SIG-M5 treated with dmso at 0.1 percent for 504 hours (cell line): ENCODE results near the gene TSFM.
"Not testable (repeated sequence)": the region's sequence is repeated elsewhere in the genome, so short reads cannot be mapped to it uniquely, and the experiment has no call there.

Source experiments
- DNase-seq: peaks from one replicate; lab custom pipeline; 2025; ENCODE audit not compliant: unreplicated experiment; lab: John Stamatoyannopoulos, UW

Gene TSFM

GRCh38 chr12:57762463-57762862 is 20.1 kb upstream of the TSFM start:
- DNase-seq, result no peak

- DNase-seq, result no peak
These were observed 18.5 kb upstream of the TSFM start for GRCh38 chr12:57763881-57764661.

- no peak for DNase-seq
These were observed 18.0 kb upstream of the TSFM start for GRCh38 chr12:57764662-57765002.

GRCh38 chr12:57765003-57765697 is 17.4 kb upstream of the TSFM start:
- DNase-seq, result peak; percentile 50

- DNase-seq, result no peak
These were observed 16.7 kb upstream of the TSFM start for GRCh38 chr12:57765698-57766463.

GRCh38 chr12:57766464-57767304 is 15.9 kb upstream of the TSFM start, which contains the start of gene CYP27B1:
CYP27B1 (minus strand) TSS chr12:57767078; CDS start chr12:57767041, 37 bp downstream.
- DNase-seq, result no peak

- no peak for DNase-seq
These were observed 15.3 kb upstream of the TSFM start for GRCh38 chr12:57767305-57767698.

- no peak for DNase-seq
These were observed 14.7 kb upstream of the TSFM start for GRCh38 chr12:57767876-57768275.

- DNase-seq, result no peak
These were observed 13.0 kb upstream of the TSFM start for GRCh38 chr12:57769594-57769993.

- DNase-seq, result no peak
These were observed 11.9 kb upstream of the TSFM start for GRCh38 chr12:57770734-57771133.

- DNase-seq, result peak; percentile 93
These were observed 11.2 kb upstream of the TSFM start for GRCh38 chr12:57771236-57771872.

GRCh38 chr12:57771873-57772428 is 10.6 kb upstream of the TSFM start, which contains the start of gene METTL1:
METTL1 (minus strand) TSS chr12:57772105; CDS start chr12:57772083, 22 bp downstream.
- DNase-seq, result peak; percentile 97

- DNase-seq, result peak; percentile 74
These were observed 9.9 kb upstream of the TSFM start, which contains the start of gene EEF1AKMT3 for GRCh38 chr12:57772429-57773322. EEF1AKMT3 (plus strand) TSS chr12:57772614; CDS start chr12:57772725, 111 bp downstream.

- DNase-seq, result not testable (repeated sequence)
These were observed 8.0 kb upstream of the TSFM start for GRCh38 chr12:57774634-57775033.

GRCh38 chr12:57775044-57775443 is 7.5 kb upstream of the TSFM start:
- DNase-seq, result no peak

- DNase-seq, result peak; percentile 49
These were observed 6.9 kb upstream of the TSFM start for GRCh38 chr12:57775563-57776246.

- no peak for DNase-seq
These were observed 6.4 kb upstream of the TSFM start for GRCh38 chr12:57776247-57776587.

GRCh38 chr12:57777367-57777766 is 5.2 kb upstream of the TSFM start:
- DNase-seq, result no peak
